Osteoblast (primary cell): ENCODE data around the gene AP1AR. TPM values are rescaled to one million over a fixed set of nuclear protein-coding genes. Genes with fewer than 3 reads are reported as not detected.

Experiments
- DNase-seq: peaks from one replicate; pipeline ENCODE4 v3.0.0; 2011; ENCODE audit warnings: low spot score, mixed read lengths; ENCODE audit not compliant: insufficient read length; ENCODE audit errors: missing footprints
- H2AFZ ChIP-seq: 2 replicates; pipeline ENCODE4 v1.6.0; 2011; ENCODE audit warnings: mild to moderate bottlenecking, low read length
- H3K27ac ChIP-seq: 2 replicates; pipeline ENCODE4 v1.5.1; 2011; ENCODE audit warnings: mild to moderate bottlenecking, low read depth, low read length, moderate library complexity
- H3K27me3 ChIP-seq: 2 replicates; pipeline ENCODE4 v1.6.0; 2012; ENCODE audit warnings: mild to moderate bottlenecking, control low read depth, inconsistent platforms, low read length, moderate library complexity; ENCODE audit not compliant: insufficient read depth
- H3K36me3 ChIP-seq: 2 replicates; pipeline ENCODE4 v1.5.1; 2011; ENCODE audit warnings: mild to moderate bottlenecking, low read length, control low read depth, moderate library complexity; ENCODE audit not compliant: insufficient read depth
- H3K4me1 ChIP-seq: 2 replicates; pipeline ENCODE4 v1.5.1; 2011; ENCODE audit warnings: mild to moderate bottlenecking, low read length, control low read depth, moderate library complexity; ENCODE audit not compliant: insufficient read depth
- H3K4me2 ChIP-seq: 2 replicates; pipeline ENCODE4 v1.6.0; 2011; ENCODE audit warnings: mild to moderate bottlenecking, low read length; ENCODE audit not compliant: insufficient read depth
- H3K4me3 ChIP-seq: fragments of 200-600 bp; sonication (generic); 3 replicates; pipeline ENCODE4 v1.5.1; 2012; ENCODE audit warnings: mild to moderate bottlenecking, low read length, inconsistent platforms; ENCODE audit not compliant: insufficient read depth
- H3K79me2 ChIP-seq: 2 replicates; pipeline ENCODE4 v1.6.0; 2012; ENCODE audit warnings: mild to moderate bottlenecking, low read length, control low read depth, inconsistent platforms; ENCODE audit not compliant: insufficient read depth
- H3K9me3 ChIP-seq: 2 replicates; pipeline ENCODE4 v1.5.1; 2011; ENCODE audit warnings: low read depth, low read length, control low read depth
- H4K20me1 ChIP-seq: 2 replicates; pipeline ENCODE4 v1.6.0; 2012; ENCODE audit warnings: mild to moderate bottlenecking, low read length, control low read depth; ENCODE audit not compliant: insufficient read depth
- CTCF ChIP-seq: IDR thresholded peaks from 2 replicates; pipeline ENCODE4 v1.5.1; 2011; ENCODE audit warnings: mild to moderate bottlenecking, low read depth, low read length, moderate library complexity; ENCODE audit errors: extremely low read depth
- total RNA-seq: library from RNA; depleted of rRNA; stranded (reverse); fragments of >200 nt; gene quantifications from 2 replicates; pipeline ENCODE4 v1.2.3, GENCODE V29; 2012

AP1AR gene
- total RNA-seq, 1 donor, result 28.2 TPM

- TF ChIP-seq CTCF, result no peak
- Histone ChIP-seq H3K4me1 (peaks cover under 1% of the 10 kb centered on the region), H3K79me2 (no peaks in the 10 kb centered on the region), H3K36me3 (no peaks in the 10 kb centered on the region), H3K4me3 (no peak overlapping the region), H3K27ac (no peak overlapping the region), H4K20me1 (no peaks in the 10 kb centered on the region), H3K9me3 (no peaks in the 10 kb centered on the region), H2AFZ (peak overlapping the region; percentile 19), H3K4me2 (no peak overlapping the region), H3K27me3 (no peaks in the 10 kb centered on the region)
- DNase-seq, result peak; percentile 66
Measured at GRCh38 chr4:112225157-112225556, 6.4 kb upstream of the AP1AR start.

GRCh38 chr4:112230879-112231778 is 458 bp upstream of the AP1AR start:
- H4K20me1 ChIP-seq, result no peaks in the 10 kb centered on the region
- peak overlapping the region; percentile 97 for H3K4me3 ChIP-seq
- H3K79me2 ChIP-seq, result peaks cover 29% of the 10 kb centered on the region
- H2AFZ ChIP-seq, result peak overlapping the region; percentile 98
- H3K4me1 ChIP-seq, result peaks cover 20% of the 10 kb centered on the region
- no peak for TF ChIP-seq CTCF
- peak overlapping the region; percentile 89 for H3K27ac ChIP-seq
- peak; percentile 99 for DNase-seq
- H3K9me3 ChIP-seq, result no peaks in the 10 kb centered on the region
- H3K27me3 ChIP-seq, result no peaks in the 10 kb centered on the region
- peak overlapping the region; percentile 96 for H3K4me2 ChIP-seq
- H3K36me3 ChIP-seq, result no peaks in the 10 kb centered on the region

- Histone ChIP-seq H3K4me2 (peak overlapping the region; percentile 33), H3K4me1 (peaks cover 20% of the 10 kb centered on the region), H4K20me1 (no peaks in the 10 kb centered on the region), H2AFZ (no peak overlapping the region), H3K79me2 (peaks cover 63% of the 10 kb centered on the region), H3K9me3 (no peaks in the 10 kb centered on the region), H3K27me3 (no peaks in the 10 kb centered on the region), H3K27ac (peak overlapping the region; percentile 24), H3K4me3 (no peak overlapping the region), H3K36me3 (no peaks in the 10 kb centered on the region)
- DNase-seq, result peak; percentile 90
- peak; percentile 85 for TF ChIP-seq CTCF
Measured at GRCh38 chr4:112234952-112235609, 3.5 kb downstream of the AP1AR start.

GRCh38 chr4:112236040-112236439 is 4.5 kb downstream of the AP1AR start:
- H3K4me2 ChIP-seq, result no peak overlapping the region
- H3K4me3 ChIP-seq, result no peak overlapping the region
- H3K27me3 ChIP-seq, result no peaks in the 10 kb centered on the region
- H3K36me3 ChIP-seq, result no peaks in the 10 kb centered on the region
- no peaks in the 10 kb centered on the region for H3K9me3 ChIP-seq
- H3K27ac ChIP-seq, result no peak overlapping the region
- H4K20me1 ChIP-seq, result no peaks in the 10 kb centered on the region
- no peak overlapping the region for H2AFZ ChIP-seq
- DNase-seq, result no peak
- peaks cover 11% of the 10 kb centered on the region for H3K4me1 ChIP-seq
- TF ChIP-seq CTCF, result no peak
- H3K79me2 ChIP-seq, result peaks cover 71% of the 10 kb centered on the region
